Left kidney (tissue), 2 donors: ENCODE measurements around the gene AOPEP. TPM values are rescaled to one million over a fixed set of nuclear protein-coding genes. Genes with fewer than 3 reads are reported as not detected.

Experiments used
- DNase-seq: peaks from one replicate; pipeline ENCODE4 v3.0.0-alpha.2; 2013
- polyA plus RNA-seq: library from polyadenylated mRNA; unstranded; fragments of 120-200 nt; gene quantifications from one replicate; pipeline ENCODE4 v1.2.1, GENCODE V29; 2013; ENCODE audit not compliant: insufficient read length

Gene AOPEP
- polyA plus RNA-seq, 1 donor = 54.5 TPM

GRCh38 chr9:94714494-94714893 is 12.0 kb upstream of the AOPEP start:
- DNase-seq = no peak

GRCh38 chr9:94717761-94718160 is 8.7 kb upstream of the AOPEP start:
- DNase-seq = no peak

GRCh38 chr9:94718936-94719335 is 7.6 kb upstream of the AOPEP start:
- no peak for DNase-seq

DNA sequence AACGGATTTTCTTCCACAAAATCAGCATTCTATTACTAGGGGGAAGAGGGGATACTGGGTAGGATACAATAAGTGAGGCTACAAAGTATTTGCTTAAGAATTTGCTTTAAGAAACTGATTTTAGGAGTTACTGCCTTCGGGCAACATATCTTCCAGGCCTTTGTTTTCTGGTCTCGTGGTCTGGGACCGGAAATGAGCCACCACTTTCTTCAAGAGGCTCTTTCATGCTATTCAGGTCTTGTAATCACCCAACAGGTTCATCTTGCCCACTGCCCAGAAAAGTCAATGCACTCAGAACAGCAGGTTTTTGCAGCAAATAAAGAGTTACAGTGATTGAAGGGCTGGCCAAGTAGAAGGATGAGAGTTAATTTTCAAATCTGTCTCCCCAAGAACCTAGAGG is 6.6 kb upstream of the AOPEP start:
- DNase-seq = no peak

DNA sequence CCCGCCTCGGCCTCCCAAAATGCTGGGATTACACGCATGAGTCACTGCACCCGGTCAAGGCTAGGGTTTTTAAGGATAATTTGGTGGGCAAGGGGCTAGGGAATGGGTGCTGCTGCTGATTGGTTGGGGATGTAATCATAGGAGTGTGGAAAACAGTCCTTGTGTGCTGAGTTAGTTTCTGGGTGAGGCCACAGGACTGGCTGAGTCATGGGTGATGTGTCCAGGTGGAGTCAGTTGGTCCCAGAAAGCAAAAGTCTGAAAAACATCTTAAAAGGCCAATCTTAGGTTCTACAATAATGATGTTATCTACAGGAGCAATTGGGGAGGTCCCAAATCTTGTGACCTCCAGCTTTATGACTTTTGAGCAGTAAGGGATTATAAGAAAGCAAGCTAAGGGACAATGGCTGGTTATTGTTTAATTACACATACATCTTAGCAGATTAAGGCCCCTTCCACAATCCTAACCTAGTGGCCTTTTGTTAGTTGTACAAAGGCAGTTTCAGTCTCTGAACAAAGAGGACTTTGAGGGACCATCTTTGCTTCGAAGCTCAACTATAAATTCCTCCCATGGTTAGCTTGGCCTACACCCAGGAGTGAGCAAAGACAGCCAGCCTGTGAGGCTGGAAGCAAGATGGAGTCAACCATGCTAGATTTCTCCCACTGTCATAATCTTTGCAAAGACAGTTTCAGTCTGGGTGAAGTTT is 5.5 kb upstream of the AOPEP start:
- no peak for DNase-seq

GRCh38 chr9:94721754-94722153 is 4.7 kb upstream of the AOPEP start:
- no peak for DNase-seq

DNA sequence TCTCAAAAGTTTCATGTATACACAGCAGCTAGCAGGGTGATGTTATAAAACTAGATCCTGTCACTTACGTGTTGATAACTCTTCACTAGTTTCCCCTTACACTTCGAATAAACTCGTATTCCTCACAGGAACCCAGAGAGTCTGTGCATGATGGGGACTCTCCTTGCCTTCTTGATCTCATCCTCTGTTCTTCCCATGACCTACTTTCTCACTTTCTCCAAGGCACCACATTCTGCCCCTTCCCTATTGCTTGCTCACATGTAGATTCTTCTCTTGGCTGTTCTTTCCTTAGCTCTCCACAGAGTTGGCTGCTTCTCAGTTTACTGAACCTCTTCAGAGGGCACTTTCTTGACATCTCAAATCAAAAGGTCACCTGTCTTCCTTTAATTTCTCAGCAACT is 1.2 kb upstream of the AOPEP start:
- DNase-seq = no peak

GRCh38 chr9:94728719-94729118 is 2.2 kb downstream of the AOPEP start:
- no peak for DNase-seq

GRCh38 chr9:94729199-94729598 is 2.7 kb downstream of the AOPEP start:
- no peak for DNase-seq

DNA sequence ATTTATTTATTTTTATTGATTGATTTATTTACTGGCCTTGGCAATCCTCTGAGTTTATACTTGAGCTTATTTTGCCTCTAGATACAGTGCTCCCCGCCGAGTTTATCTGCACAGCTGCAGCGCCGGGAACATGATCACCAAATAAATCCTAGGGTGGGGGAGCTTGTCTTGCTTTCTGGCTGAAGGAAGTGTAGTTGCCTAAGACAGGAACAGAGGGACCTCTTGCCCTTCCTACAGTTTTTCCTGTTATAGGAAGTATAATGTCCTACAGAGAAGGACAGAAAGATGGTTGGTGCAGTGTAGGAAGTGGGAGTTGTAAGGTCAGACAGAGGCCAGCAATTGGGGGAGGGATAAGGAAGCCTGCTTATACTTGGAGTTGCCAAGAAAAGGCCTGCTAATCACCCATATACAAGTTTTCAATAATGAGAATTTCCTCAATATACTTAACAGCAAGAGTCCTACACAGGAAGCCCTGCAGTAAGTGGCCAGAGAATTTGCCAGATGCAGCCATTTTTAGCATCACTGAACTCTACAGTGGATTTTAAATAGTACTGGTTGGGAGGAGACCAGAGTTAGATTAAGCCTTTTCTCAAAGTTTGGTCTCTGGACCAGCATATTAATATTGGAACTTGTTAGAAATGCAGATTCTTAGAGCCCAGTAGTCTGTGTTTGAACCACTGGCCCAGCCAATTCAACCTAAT is 7.7 kb downstream of the AOPEP start:
- DNase-seq = no peak

DNA sequence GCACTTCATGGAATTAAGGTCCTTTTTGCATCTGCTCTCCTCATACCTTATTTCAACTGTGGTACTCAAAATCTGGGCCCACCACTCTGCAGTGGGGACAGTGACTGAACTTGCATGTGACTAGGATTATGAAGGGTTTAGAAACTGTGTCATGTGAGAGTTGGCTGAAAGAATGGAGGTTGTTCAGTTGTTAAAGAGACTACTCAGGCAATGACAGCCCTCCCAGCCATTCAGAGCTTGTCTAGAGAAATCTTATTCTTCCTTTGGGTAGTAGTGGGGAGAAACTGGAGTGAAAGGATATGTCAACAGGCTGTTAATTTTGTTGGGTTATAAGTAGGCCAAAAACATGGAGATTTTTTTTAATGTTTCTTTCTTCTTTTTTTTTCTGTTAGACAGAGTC is 10.3 kb downstream of the AOPEP start:
- DNase-seq = no peak

GRCh38 chr9:94740145-94740840 is 13.8 kb downstream of the AOPEP start:
- DNase-seq = peak; percentile 39

- DNase-seq = no peak
Measured at GRCh38 chr9:94741866-94742265, 15.4 kb downstream of the AOPEP start.

DNA sequence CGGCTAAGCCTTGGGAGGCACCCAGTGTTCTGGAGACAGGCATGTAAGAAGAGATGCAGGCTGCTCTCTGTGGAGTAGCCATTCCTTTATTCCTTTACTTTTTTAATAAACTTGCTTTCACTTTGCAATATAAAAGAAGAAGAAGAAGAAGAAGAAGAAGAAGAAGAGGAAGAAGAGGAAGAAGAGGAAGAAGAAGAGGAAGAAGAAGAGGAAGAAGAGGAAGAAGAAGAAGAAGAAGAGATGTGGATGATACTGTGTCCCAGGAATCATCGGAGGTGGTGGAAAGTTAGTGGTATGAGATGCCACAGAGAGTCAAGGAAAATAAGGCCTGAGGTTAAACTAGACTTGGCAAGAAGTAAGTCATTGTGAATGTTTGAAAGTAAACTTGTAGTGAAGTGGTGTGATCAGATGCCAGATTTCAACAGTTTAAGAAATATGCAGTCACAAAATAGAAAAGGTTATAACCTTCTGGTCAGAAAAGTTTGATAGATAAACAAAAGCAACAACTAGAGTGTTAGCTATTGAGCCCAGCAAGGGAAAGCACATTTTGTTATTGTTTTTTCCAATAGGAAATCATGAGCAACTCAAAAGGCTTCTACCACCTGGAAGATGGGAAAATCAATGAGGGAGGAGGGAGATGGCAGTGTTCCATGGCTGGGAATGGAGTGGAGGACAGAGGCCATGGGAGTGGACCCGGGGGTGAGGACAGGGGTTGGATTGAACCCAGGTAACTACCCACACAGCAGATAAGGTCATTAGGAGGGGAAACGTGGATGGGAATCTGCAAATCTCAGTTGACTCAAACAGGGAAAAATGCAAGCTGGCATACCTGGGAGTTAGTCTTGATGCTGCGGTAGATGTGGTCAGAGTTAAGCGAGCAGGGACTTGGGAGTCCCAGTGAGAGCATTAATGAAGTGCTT is 16.8 kb downstream of the AOPEP start:
- no peak for DNase-seq

DNA sequence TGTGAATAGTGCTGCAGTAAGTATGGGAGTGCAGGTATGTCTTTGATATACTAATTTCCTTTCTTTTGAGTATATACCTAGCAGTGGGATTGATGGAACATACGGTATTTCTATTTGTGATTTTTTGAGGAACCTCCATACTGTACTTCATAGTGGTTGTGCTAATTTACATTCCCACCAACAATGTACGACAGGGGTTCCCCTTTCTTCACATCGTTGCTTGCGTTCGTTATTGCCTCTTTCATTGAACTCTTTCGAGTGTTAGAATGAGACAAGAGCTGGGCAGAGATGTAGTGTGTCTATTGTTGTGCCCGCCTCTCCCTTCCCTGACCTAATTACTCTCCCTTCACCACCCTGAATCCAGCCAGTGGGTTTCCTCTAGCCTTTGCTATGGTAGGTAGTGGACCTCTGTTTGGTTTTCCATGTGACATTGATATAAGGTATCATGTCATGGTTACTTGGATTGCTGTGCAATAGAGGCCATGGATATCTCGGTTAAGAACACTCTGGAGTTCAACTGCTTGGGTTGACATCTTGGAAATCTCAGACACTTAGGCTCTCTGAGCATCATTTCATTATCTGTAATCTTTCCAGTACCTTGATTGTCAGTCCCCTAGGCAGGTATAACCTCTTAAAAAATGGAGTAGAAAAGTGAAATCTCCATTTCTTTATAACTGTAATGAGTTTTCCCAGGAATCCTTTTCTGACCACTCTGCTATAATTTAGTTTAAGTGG is 19.5 kb downstream of the AOPEP start:
- no peak for DNase-seq

- peak; percentile 21 for DNase-seq
Measured at GRCh38 chr9:94746541-94747370, 20.3 kb downstream of the AOPEP start.

DNA sequence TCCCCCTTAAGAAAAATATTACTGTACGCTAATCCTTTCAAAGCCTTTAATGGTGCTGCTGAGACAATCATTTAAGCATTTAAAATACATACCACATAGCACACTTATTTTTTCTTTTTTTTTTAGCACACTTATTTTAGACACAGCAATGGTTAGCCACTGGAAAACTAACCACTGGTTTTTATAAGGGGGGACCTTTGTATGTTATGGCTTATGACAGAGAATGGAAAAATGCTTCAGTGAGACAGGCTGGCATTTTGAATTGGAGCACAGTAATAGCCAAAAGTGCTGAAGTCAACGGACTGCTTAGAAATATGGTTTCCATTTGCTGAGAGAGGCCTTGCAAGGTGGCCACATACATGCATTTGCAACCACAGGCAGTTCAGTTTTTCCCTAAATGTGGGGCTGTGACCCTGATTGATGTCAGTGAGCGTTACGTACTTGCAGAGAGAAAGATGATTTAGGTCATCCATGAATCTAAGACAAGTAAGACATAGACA is 28.5 kb downstream of the AOPEP start:
- DNase-seq = no peak

GRCh38 chr9:94757158-94757557 is 30.7 kb downstream of the AOPEP start:
- no peak for DNase-seq

GRCh38 chr9:94758031-94758430 is 31.5 kb downstream of the AOPEP start:
- no peak for DNase-seq

GRCh38 chr9:94758880-94759279 is 32.4 kb downstream of the AOPEP start:
- no peak for DNase-seq
